Erythroblast (primary cell): ENCODE measurements around the gene FAR2.

Source experiments
- GATA1 ChIP-seq: IDR thresholded peaks from 2 replicates; pipeline ENCODE4 v1.6.1; 2011; ENCODE audit warnings: low read depth, mild to moderate bottlenecking, control low read depth, low read length, moderate library complexity
- POLR2A ChIP-seq: IDR thresholded peaks from 2 replicates; pipeline ENCODE4 v1.6.1; 2011; ENCODE audit warnings: mild to moderate bottlenecking, low read length

- no peak for TF ChIP-seq POLR2A
- TF ChIP-seq GATA1, result no peak
Measured at GRCh38 chr12:29317556-29318363, 168.7 kb downstream of the FAR2 start.
